Endothelial cell (in vitro differentiated cells): Measurements from ENCODE around the gene CNKSR1. TPM values are rescaled to one million over a fixed set of nuclear protein-coding genes. Genes with fewer than 3 reads are reported as not detected.

ENCODE experiments used
- DNase-seq: peaks from one replicate; pipeline ENCODE4 v3.0.0; 2021; ENCODE audit warnings: low spot score
- H3K27ac Mint-ChIP-seq: one replicate; pipeline ENCODE4 v1.8.0; 2021; ENCODE audit warnings: mixed read lengths, inconsistent platforms; ENCODE audit not compliant: unreplicated experiment
- H3K27me3 Mint-ChIP-seq: one replicate; pipeline ENCODE4 v1.8.0; 2021; ENCODE audit warnings: mild to moderate bottlenecking, moderate library complexity, mixed read lengths, inconsistent platforms; ENCODE audit not compliant: unreplicated experiment
- H3K36me3 Mint-ChIP-seq: one replicate; pipeline ENCODE4 v1.8.0; 2021; ENCODE audit warnings: mild to moderate bottlenecking, low read depth, mixed read lengths, inconsistent platforms; ENCODE audit not compliant: unreplicated experiment
- H3K4me1 Mint-ChIP-seq: one replicate; pipeline ENCODE4 v1.8.0; 2021; ENCODE audit warnings: mild to moderate bottlenecking, mixed read lengths, inconsistent platforms; ENCODE audit not compliant: unreplicated experiment
- H3K4me3 Mint-ChIP-seq: one replicate; pipeline ENCODE4 v1.8.0; 2021; ENCODE audit warnings: mild to moderate bottlenecking, mixed read lengths, inconsistent platforms; ENCODE audit not compliant: unreplicated experiment
- H3K9me3 Mint-ChIP-seq: one replicate; pipeline ENCODE4 v1.8.0; 2021; ENCODE audit warnings: mixed read lengths, inconsistent platforms; ENCODE audit not compliant: unreplicated experiment
- CTCF ChIP-seq: fragments of 200-600 bp; sonication (generic); IDR thresholded peaks from one replicate; pipeline ENCODE4 v1.5.0; 2021; ENCODE audit warnings: antibody characterized with exemption; ENCODE audit not compliant: unreplicated experiment
- total RNA-seq: library from RNA; stranded (reverse); fragmentation: NEBNext Ultra II Directional; extraction: Animal tissue kit (Norgen Biotek cat#: 25700); gene quantifications from one replicate; pipeline ENCODE4 v1.2.1, GENCODE V29; 2021; ENCODE audit not compliant: unreplicated experiment

CNKSR1 gene
- total RNA-seq, 1 donor from 2014 or later: 10.0 TPM

- TF ChIP-seq CTCF: no peak
- peaks cover 3% of the 10 kb centered on the region for H3K27me3 Mint-ChIP-seq
- H3K4me3 Mint-ChIP-seq: no peak overlapping the region
- H3K4me1 Mint-ChIP-seq: peaks cover 3% of the 10 kb centered on the region
- DNase-seq: no peak
- H3K9me3 Mint-ChIP-seq: no peaks in the 10 kb centered on the region
- no peaks in the 10 kb centered on the region for H3K36me3 Mint-ChIP-seq
- H3K27ac Mint-ChIP-seq: no peak overlapping the region
Measured at GRCh38 chr1:26200413-26200812, 23.1 kb downstream of the CNKSR1 start.

GRCh38 chr1:26203642-26204318 is 26.5 kb downstream of the CNKSR1 start:
- Mint-ChIP-seq H3K27ac (no peak overlapping the region), H3K4me1 (peaks cover 3% of the 10 kb centered on the region), H3K9me3 (no peaks in the 10 kb centered on the region), H3K36me3 (no peaks in the 10 kb centered on the region), H3K4me3 (no peak overlapping the region), H3K27me3 (peaks cover 7% of the 10 kb centered on the region)
- no peak for TF ChIP-seq CTCF
- DNase-seq: no peak

- Mint-ChIP-seq H3K27ac (no peak overlapping the region), H3K4me1 (peaks cover 8% of the 10 kb centered on the region), H3K4me3 (no peak overlapping the region), H3K27me3 (peaks cover 3% of the 10 kb centered on the region), H3K36me3 (no peaks in the 10 kb centered on the region), H3K9me3 (no peaks in the 10 kb centered on the region)
- DNase-seq: no peak
- no peak for TF ChIP-seq CTCF
Measured at GRCh38 chr1:26210147-26210870, 33.0 kb downstream of the CNKSR1 start.

- no peaks in the 10 kb centered on the region for H3K27me3 Mint-ChIP-seq
- no peak for TF ChIP-seq CTCF
- peaks cover 8% of the 10 kb centered on the region for H3K4me1 Mint-ChIP-seq
- no peaks in the 10 kb centered on the region for H3K9me3 Mint-ChIP-seq
- DNase-seq: no peak
- no peak overlapping the region for H3K4me3 Mint-ChIP-seq
- no peaks in the 10 kb centered on the region for H3K36me3 Mint-ChIP-seq
- H3K27ac Mint-ChIP-seq: no peak overlapping the region
Measured at GRCh38 chr1:26212726-26213125, 35.4 kb downstream of the CNKSR1 start.

- no peak overlapping the region for H3K4me3 Mint-ChIP-seq
- DNase-seq: no peak
- no peaks in the 10 kb centered on the region for H3K9me3 Mint-ChIP-seq
- no peaks in the 10 kb centered on the region for H3K27me3 Mint-ChIP-seq
- peaks cover 8% of the 10 kb centered on the region for H3K4me1 Mint-ChIP-seq
- TF ChIP-seq CTCF: no peak
- no peaks in the 10 kb centered on the region for H3K36me3 Mint-ChIP-seq
- no peak overlapping the region for H3K27ac Mint-ChIP-seq
Measured at GRCh38 chr1:26213335-26213905, 36.1 kb downstream of the CNKSR1 start.
